GM12864 (cell line): ENCODE measurements around the gene TCF19.

ENCODE experiments used
- DNase-seq: peaks from one replicate; pipeline ENCODE4 v3.0.0-alpha.2; 2011; ENCODE audit warnings: low read depth
- H3K4me3 ChIP-seq: 2 replicates; pipeline ENCODE4 v1.5.1; 2011; ENCODE audit warnings: mild to moderate bottlenecking, low read depth, low read length, control low read depth
- TF ChIP-seq, protein P1 (sequence below): IDR thresholded peaks from 2 replicates; pipeline ENCODE4 v1.5.1; 2011; ENCODE audit warnings: low read depth, mild to moderate bottlenecking, moderate library complexity, low read length, control low read depth, inconsistent platforms; ENCODE audit errors: missing control alignments

TCF19 gene

DNA sequence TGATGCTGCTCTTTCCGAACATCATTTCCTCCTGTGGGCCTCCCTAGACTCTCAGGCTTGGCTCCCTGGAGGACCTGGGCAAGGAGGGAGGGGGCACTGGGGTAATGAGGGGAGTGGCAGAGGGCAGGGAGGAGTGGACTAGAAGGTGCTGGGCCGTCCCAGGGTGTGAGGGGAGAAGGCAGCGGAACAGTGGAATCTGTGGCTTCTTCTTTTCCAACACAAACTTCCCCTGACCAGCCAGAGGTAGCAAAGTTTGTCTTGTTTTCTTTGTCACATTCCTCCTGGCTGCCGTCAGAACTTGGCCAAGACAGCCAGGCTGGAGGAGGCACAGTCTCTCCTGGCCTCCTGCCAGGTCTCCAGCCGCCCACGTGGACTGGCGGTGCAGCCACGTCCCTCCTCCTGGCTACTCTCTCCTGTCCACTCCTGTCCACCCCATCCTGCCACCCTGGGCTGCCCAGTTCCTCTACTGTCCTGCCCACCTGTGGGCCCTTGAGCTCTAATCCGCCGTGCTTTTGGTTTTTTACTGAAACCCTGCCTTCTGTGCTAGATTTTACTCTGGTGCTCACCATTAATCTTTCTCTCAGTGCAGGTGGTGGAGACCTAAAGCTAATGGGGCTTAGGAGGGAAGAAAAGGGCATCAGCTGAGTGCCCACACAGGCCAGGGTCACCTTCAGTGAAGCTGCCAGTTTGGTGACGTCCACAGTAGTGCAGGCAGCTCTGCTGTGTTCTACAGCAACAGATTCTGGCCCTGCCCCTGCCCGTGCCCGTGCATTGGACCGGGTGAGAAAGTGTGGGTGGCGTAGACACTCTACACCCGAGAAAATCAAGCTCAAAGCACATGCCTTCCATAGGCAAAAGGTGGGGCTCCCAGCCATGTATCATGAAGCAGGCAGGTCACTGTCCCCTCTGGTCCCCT, 35.3 kb upstream of the TCF19 start:
- TF ChIP-seq, protein P1, sequence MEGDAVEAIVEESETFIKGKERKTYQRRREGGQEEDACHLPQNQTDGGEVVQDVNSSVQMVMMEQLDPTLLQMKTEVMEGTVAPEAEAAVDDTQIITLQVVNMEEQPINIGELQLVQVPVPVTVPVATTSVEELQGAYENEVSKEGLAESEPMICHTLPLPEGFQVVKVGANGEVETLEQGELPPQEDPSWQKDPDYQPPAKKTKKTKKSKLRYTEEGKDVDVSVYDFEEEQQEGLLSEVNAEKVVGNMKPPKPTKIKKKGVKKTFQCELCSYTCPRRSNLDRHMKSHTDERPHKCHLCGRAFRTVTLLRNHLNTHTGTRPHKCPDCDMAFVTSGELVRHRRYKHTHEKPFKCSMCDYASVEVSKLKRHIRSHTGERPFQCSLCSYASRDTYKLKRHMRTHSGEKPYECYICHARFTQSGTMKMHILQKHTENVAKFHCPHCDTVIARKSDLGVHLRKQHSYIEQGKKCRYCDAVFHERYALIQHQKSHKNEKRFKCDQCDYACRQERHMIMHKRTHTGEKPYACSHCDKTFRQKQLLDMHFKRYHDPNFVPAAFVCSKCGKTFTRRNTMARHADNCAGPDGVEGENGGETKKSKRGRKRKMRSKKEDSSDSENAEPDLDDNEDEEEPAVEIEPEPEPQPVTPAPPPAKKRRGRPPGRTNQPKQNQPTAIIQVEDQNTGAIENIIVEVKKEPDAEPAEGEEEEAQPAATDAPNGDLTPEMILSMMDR: no peak
- no peak for DNase-seq
- H3K4me3 ChIP-seq: no peak overlapping the region

DNA sequence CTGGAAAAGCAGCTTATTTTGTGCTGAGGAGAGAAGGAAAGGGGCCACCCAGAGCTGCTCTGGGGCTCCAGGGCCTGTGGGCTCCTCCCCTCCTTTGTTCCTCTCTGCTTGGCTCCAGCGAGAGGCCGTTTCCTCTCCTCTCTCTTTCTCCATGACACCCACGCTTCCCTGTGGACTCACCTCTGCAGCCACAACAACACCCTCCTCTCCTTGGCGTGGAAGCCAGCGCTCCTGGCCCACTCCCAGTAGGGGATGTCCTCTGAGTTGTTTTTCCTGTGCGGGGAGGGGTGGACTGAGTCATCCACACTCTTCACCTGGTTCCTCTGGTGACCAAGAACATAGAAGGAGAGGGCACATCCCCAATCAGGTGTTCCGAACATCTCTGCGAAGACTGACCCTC, 33.2 kb upstream of the TCF19 start:
- no peak overlapping the region for H3K4me3 ChIP-seq
- TF ChIP-seq, protein P1: no peak
- no peak for DNase-seq

DNA sequence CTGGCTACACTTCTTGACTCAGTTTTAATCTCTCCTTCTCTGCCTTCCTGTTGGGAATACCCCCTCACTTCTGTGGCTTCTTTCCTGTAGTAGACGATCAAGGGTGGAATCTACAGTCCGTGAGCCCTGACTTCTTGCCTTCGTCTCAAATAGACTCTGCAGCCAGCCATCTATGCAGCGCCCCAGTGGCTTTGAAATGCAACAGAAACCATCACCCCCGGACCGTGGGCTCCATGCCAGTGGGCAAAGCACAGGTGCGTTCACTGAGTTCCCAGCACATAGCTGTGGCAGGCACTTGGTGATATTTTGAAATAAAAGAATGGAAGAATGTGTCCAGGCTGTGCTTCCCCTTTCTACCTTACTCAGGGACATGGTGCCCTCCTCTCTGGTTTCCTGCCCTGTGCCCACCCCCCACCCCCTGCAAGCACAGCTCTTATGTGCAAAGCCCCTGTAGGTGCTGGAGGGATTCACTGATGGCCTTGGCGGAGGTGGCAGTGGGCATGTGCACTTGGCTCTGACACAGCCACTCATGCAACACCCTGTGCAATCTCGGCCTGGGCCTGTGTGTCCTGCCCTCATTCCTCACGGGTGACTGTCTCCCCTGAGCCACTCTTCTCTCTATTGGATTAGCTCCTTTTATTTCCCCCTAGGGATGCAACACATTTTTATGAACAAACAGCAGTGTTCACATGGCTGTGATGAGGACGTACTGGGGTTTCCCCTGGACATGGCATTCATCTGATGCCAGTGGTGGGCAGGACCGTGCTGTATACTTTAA, 32.6 kb upstream of the TCF19 start:
- TF ChIP-seq, protein P1: no peak
- no peak overlapping the region for H3K4me3 ChIP-seq

DNA sequence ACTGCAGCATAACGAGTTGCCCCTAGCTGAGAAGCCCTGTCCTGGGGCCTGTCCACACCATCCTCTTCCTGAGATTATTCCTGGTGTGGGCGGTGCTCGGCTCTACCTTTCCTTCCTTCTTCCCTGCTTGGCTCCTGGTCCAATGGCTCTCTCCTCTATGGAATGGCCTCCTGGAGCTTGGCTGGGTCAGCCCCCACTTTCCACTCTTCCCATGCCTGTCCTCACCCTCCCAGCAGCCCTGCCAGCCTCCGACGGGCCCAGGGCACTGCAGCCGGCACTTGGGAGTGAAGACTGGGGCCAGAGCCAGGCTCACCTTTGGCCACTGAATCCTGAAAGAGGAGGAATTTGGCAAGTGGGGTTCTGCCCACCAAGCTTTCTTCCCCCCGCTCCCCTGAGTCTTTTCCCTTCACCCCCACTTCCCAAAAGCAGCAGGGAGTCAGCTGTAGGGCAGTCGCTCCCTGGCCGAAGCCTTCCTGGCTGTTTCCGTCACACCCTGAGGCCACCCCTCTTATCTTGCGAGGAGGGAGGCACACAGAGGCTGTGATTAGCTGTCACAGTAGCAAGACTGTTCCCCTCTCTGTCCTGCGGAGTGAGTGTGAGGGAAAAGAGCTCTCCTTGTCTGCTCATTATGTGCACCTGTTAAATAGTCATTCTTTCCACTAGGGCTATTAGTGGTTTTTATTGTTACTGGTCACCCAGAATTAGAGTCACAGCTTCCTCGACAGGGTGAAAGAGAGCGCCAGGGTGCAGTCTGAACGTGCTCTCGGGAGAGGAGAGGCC, 31.8 kb upstream of the TCF19 start:
- TF ChIP-seq, protein P1: no peak
- no peak for DNase-seq
- H3K4me3 ChIP-seq: no peak overlapping the region

More for the DNA sequence above, 32.6 kb upstream of the TCF19 start:
- no peak for DNase-seq

DNA sequence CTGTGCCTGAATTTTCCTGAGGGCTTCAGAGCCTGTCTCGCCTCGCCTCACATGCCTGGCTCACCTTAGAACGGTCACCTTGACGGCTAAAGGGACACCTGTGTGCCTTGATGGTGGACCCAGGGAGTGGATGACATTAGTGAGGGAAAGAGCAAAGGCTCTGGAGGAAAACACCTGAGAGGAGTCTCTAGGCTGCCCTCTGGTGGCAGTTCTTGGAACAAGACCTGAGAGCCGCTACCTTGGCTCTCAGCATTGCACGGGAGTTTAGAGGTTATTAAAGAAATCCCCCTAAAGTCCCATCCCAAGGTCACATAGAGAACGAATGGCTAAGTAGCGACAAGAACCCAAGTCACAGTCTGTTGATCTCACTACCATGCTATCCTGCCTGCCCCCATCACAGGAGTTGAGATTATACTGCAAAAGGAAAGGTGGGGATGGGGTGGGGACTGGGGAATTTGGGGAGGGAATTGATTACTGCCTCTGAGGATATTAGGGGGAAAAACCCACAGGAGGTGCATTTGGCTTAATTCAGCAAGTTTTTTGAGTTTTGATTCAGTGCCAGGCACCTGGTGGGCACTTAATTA, 30.2 kb upstream of the TCF19 start:
- DNase-seq: peak; percentile 21
- TF ChIP-seq, protein P1: peak; percentile 94
- H3K4me3 ChIP-seq: no peak overlapping the region

DNA sequence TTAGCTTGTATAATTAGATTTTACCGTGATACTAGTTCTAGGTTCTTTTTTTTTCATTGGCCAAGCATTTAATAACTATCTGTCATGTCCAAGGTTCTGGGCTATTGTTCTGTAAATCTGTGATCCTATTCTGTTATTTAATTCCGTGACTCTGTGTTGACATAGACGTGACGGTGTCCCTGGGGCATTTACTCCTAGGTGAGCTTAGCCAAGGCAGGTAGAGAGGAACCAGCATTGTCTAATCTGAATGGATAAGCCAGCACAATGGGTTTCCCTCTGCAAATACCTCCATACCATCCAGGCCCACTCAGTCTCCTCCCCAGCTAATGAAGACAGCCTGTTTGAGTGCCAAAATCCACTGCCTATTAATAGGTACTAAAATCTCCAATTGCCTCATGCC, 29.3 kb upstream of the TCF19 start:
- H3K4me3 ChIP-seq: no peak overlapping the region
- DNase-seq: no peak
- TF ChIP-seq, protein P1: no peak
